CD4-positive, alpha-beta T cell (primary cell): Measurements from ENCODE around the gene FHDC1. TPM values are rescaled to one million over a fixed set of nuclear protein-coding genes. Genes with fewer than 3 reads are reported as not detected.

ENCODE experiments used
- ATAC-seq: fragments of 200-7000 bp; cut with Tn5 transposase; one replicate; pipeline ENCODE4 v1.10.0; 2022; ENCODE audit warnings: mild to moderate bottlenecking; ENCODE audit not compliant: poor library complexity
- CTCF ChIA-PET: fragments of 350-600 bp; sonication (Branson Sonifier 250); formaldehyde crosslinking; loops from one replicate; lab custom pipeline; 2021; ENCODE audit warnings: antibody characterized with exemption, inconsistent platforms; lab: Charles Lee
- POLR2A ChIA-PET: fragments of 350-600 bp; sonication (Branson Sonifier 250); formaldehyde crosslinking; loops from one replicate; lab custom pipeline; 2021; ENCODE audit warnings: antibody characterized with exemption, inconsistent platforms; lab: Charles Lee
- DNase-seq, 14 experiments: peaks; one replicate each; pipeline ENCODE4 v3.0.0-alpha.2; 2013 to 2020; ENCODE audit warnings: mixed read lengths in 2 of 14
- H3K27ac ChIP-seq, 2 donors: one replicate each; pipeline versions ENCODE4 v1.5.1 to v1.7.0; 2013; ENCODE audit warnings: low read length in 2 of 2, low read depth in 1 of 2, mild to moderate bottlenecking in 1 of 2
- H3K27me3 ChIP-seq, 2 experiments: 1 replicate in 1 of 2; 2 replicates in 1 of 2; pipeline versions ENCODE4 v1.6.1 to v1.7.0; 2013; ENCODE audit warnings: low read length in 2 of 2, control low read depth in 1 of 2, mild to moderate bottlenecking in 1 of 2, moderate library complexity in 1 of 2; ENCODE audit not compliant: insufficient read depth in 2 of 2, control insufficient read depth in 1 of 2
- H3K36me3 ChIP-seq: one replicate; pipeline ENCODE4 v1.6.1; 2013; ENCODE audit warnings: low read length, control low read depth; ENCODE audit not compliant: insufficient read depth
- H3K4me1 ChIP-seq: one replicate; pipeline ENCODE4 v1.6.1; 2013; ENCODE audit warnings: low read length, control low read depth; ENCODE audit not compliant: insufficient read depth
- H3K4me3 ChIP-seq: one replicate; pipeline ENCODE4 v1.5.1; 2013; ENCODE audit warnings: mild to moderate bottlenecking, low read length, moderate library complexity
- H3K9me3 ChIP-seq, 2 experiments: 1 replicate in 1 of 2; 2 replicates in 1 of 2; pipeline versions ENCODE4 v1.6.1 to v1.7.0; 2013; ENCODE audit warnings: low read length in 2 of 2, mild to moderate bottlenecking in 2 of 2, control low read depth in 1 of 2, moderate library complexity in 1 of 2; ENCODE audit not compliant: control insufficient read depth in 1 of 2, insufficient read depth in 1 of 2
- H3K27ac Mint-ChIP-seq: one replicate; pipeline ENCODE4 v1.8.0; 2020; ENCODE audit warnings: mixed read lengths
- H3K27me3 Mint-ChIP-seq: one replicate; pipeline ENCODE4 v1.8.0; 2021; ENCODE audit warnings: mixed read lengths
- H3K36me3 Mint-ChIP-seq: one replicate; pipeline ENCODE4 v1.8.0; 2021; ENCODE audit warnings: low read depth, mixed read lengths
- H3K4me1 Mint-ChIP-seq: one replicate; pipeline ENCODE4 v1.8.0; 2021; ENCODE audit warnings: low read depth, mixed read lengths
- H3K4me3 Mint-ChIP-seq: one replicate; pipeline ENCODE4 v1.8.0; 2020; ENCODE audit warnings: mild to moderate bottlenecking, mixed read lengths
- H3K9me3 Mint-ChIP-seq: one replicate; pipeline ENCODE4 v1.8.0; 2020; ENCODE audit warnings: mixed read lengths
- CTCF ChIP-seq: fragments of 200-600 bp; IDR thresholded peaks from one replicate; pipeline ENCODE4 v1.8.0; 2022; ENCODE audit warnings: antibody characterized with exemption, mild to moderate bottlenecking
- intact Hi-C, 2 experiments: fragments of 100-400 bp; cut with DNase I in 1 of 2; cut with micrococcal nuclease in 1 of 2; formaldehyde crosslinking; loops; one replicate each; pipeline versions ENCODE4 v1.15.1 to v1.9.0; 2023 to 2025; cut with DNase I, micrococcal nuclease
- total RNA-seq, 174 experiments: library from RNA in 2 of 174; stranded (reverse) in 2 of 174; gene quantifications; one replicate each; pipeline ENCODE4 v1.2.3 and lab custom pipeline; 2021 to 2026

FHDC1 gene
- total RNA-seq, 2 experiments from 2014 or later: 0.03 TPM; not detected in 1

- Mint-ChIP-seq H3K36me3 (no peaks in the 10 kb centered on the region), H3K27me3 (no peaks in the 10 kb centered on the region), H3K9me3 (no peaks in the 10 kb centered on the region), H3K4me3 (no peak overlapping the region), H3K27ac (no peak overlapping the region), H3K4me1 (no peaks in the 10 kb centered on the region)
- H3K4me1 ChIP-seq: no peaks in the 10 kb centered on the region
- no peak overlapping the region for H3K4me3 ChIP-seq
- no peak for DNase-seq
- intact Hi-C loops: no loop called here
- no peak overlapping the region for H3K27ac ChIP-seq
- POLR2A ChIA-PET: no interaction called here
- no peaks in the 10 kb centered on the region for H3K27me3 ChIP-seq
- no peak for TF ChIP-seq CTCF
- CTCF ChIA-PET: no interaction called here
- H3K9me3 ChIP-seq: no peaks in the 10 kb centered on the region
- H3K36me3 ChIP-seq: no peaks in the 10 kb centered on the region
- no peak for ATAC-seq
These were observed 52.8 kb downstream of the FHDC1 start for GRCh38 chr4:152988721-152989553.

- no peaks in the 10 kb centered on the region for H3K36me3 Mint-ChIP-seq
- H3K27ac Mint-ChIP-seq: no peak overlapping the region
- H3K4me1 ChIP-seq: no peaks in the 10 kb centered on the region
- DNase-seq (no peak), ATAC-seq (no peak)
- H3K9me3 Mint-ChIP-seq: no peaks in the 10 kb centered on the region
- H3K4me3 ChIP-seq: no peak overlapping the region
- H3K9me3 ChIP-seq: no peaks in the 10 kb centered on the region
- ChIA-PET CTCF (no interaction called here), POLR2A (no interaction called here)
- no peaks in the 10 kb centered on the region for H3K27me3 Mint-ChIP-seq
- no peaks in the 10 kb centered on the region for H3K27me3 ChIP-seq
- TF ChIP-seq CTCF: no peak
- H3K4me1 Mint-ChIP-seq: no peaks in the 10 kb centered on the region
- intact Hi-C loops: no loop called here
- no peak overlapping the region for H3K27ac ChIP-seq
- H3K36me3 ChIP-seq: no peaks in the 10 kb centered on the region
- no peak overlapping the region for H3K4me3 Mint-ChIP-seq
These were observed 53.4 kb downstream of the FHDC1 start for GRCh38 chr4:152989554-152989970.

GRCh38 chr4:152990471-152991131, 54.5 kb downstream of the FHDC1 start:
- Histone ChIP-seq H3K27ac (no peak overlapping the region), H3K4me1 (no peaks in the 10 kb centered on the region), H3K4me3 (no peak overlapping the region), H3K27me3 (no peaks in the 10 kb centered on the region), H3K36me3 (no peaks in the 10 kb centered on the region), H3K9me3 (no peaks in the 10 kb centered on the region)
- no peaks in the 10 kb centered on the region for H3K9me3 Mint-ChIP-seq
- no peak overlapping the region for H3K4me3 Mint-ChIP-seq
- CTCF ChIA-PET: no interaction called here
- no peak for TF ChIP-seq CTCF
- H3K4me1 Mint-ChIP-seq: no peaks in the 10 kb centered on the region
- DNase-seq: no peak
- POLR2A ChIA-PET: interaction anchor here (1.1 kb wide), 1 partner anchor 1942 kb away, joined by 3 read pairs; no protein-coding TSS in a partner anchor
- H3K27ac Mint-ChIP-seq: no peak overlapping the region
- no peaks in the 10 kb centered on the region for H3K27me3 Mint-ChIP-seq
- H3K36me3 Mint-ChIP-seq: no peaks in the 10 kb centered on the region
- intact Hi-C loops: no loop called here
- no peak for ATAC-seq
